NOMO-1 treated with dmso at 0.1 percent for 144 hours (cell line): ENCODE data around the gene MAMSTR.

Experiments used
- DNase-seq: peaks from one replicate; lab custom pipeline; 2025; ENCODE audit not compliant: unreplicated experiment; lab: John Stamatoyannopoulos, UW

The MAMSTR gene

GRCh38 chr19:48746738-48747575 lies 27.4 kb upstream of the MAMSTR start, which contains the start of gene IZUMO1:
IZUMO1 (minus strand) TSS chr19:48746909; CDS start chr19:48745859, 1,050 bp downstream.
- peak; percentile 77 for DNase-seq

- DNase-seq: no peak
These were observed 26.6 kb upstream of the MAMSTR start for GRCh38 chr19:48746110-48746509.

GRCh38 chr19:48745208-48745995 lies 25.9 kb upstream of the MAMSTR start:
- DNase-seq: peak; percentile 44

GRCh38 chr19:48742096-48742495 lies 22.6 kb upstream of the MAMSTR start:
- no peak for DNase-seq

- no peak for DNase-seq
These were observed 21.8 kb upstream of the MAMSTR start for GRCh38 chr19:48741129-48741999.

GRCh38 chr19:48740164-48740972 lies 20.8 kb upstream of the MAMSTR start, which contains the start of gene RASIP1:
RASIP1 (minus strand) TSS chr19:48740610; CDS start chr19:48740282, 328 bp downstream.
- no peak for DNase-seq

GRCh38 chr19:48739404-48740163 lies 20.1 kb upstream of the MAMSTR start:
- no peak for DNase-seq

- peak; percentile 85 for DNase-seq
These were observed 19.3 kb upstream of the MAMSTR start for GRCh38 chr19:48738557-48739403.

- no peak for DNase-seq
These were observed 18.0 kb upstream of the MAMSTR start for GRCh38 chr19:48737360-48737998.

- no peak for DNase-seq
These were observed 15.6 kb upstream of the MAMSTR start for GRCh38 chr19:48735031-48735615.

GRCh38 chr19:48734625-48735024 lies 15.1 kb upstream of the MAMSTR start:
- no peak for DNase-seq

GRCh38 chr19:48731452-48731851 lies 11.9 kb upstream of the MAMSTR start:
- no peak for DNase-seq

GRCh38 chr19:48728911-48729664 lies 9.6 kb upstream of the MAMSTR start:
- DNase-seq: no peak

- DNase-seq: peak; percentile 64
These were observed 7.0 kb upstream of the MAMSTR start for GRCh38 chr19:48726556-48726955.

GRCh38 chr19:48724796-48725753 lies 5.5 kb upstream of the MAMSTR start:
- peak; percentile 53 for DNase-seq
